HCT116 (cell line): ENCODE results near the gene CELF2. TPM values are rescaled to one million over a fixed set of nuclear protein-coding genes. Genes with fewer than 3 reads are reported as not detected.
A peak's percentile ranks its signal among the peaks of the same experiment; 100 is the strongest.

Source experiments
- ATAC-seq: fragments of 200-7000 bp; cut with Tn5 transposase; 2 replicates; pipeline ENCODE4 v1.9.1; 2020; ENCODE audit warnings: mild to moderate bottlenecking, moderate library complexity
- BruUV-seq: library from RNA; stranded (reverse); fragments of 400-500 nt; replicated peaks from 2 replicates; lab custom pipeline; 2021; lab: Mats Ljungman, UMichigan
- CTCF ChIA-PET: fragments of 300-600 bp; sonication (Branson Sonifier 250); formaldehyde crosslinking; loops from one replicate; lab custom pipeline; 2021; ENCODE audit warnings: antibody characterized with exemption; lab: Charles Lee
- POLR2A ChIA-PET: fragments of 300-600, 350-600 bp; sonication (Branson Sonifier 250); formaldehyde crosslinking; loops from one replicate; lab custom pipeline; 2021; ENCODE audit warnings: antibody characterized with exemption; lab: Charles Lee
- RAD21 ChIA-PET, 2 experiments: fragments of 300-600 bp; sonication (Branson Sonifier 250); formaldehyde crosslinking; loops; one replicate each; lab custom pipeline; 2023; ENCODE audit warnings: low total read pairs in 2 of 2; ENCODE audit not compliant: uncharacterized antibody in 2 of 2, unreplicated experiment in 2 of 2, low non-redundant PET in 1 of 2; lab: Charles Lee
- DNase-seq: peaks from one replicate; pipeline ENCODE4 v3.0.0-alpha.2; 2010; ENCODE audit warnings: low read depth, low spot score
- H2AFZ ChIP-seq: fragments of 200-600 bp; shearing (Covaris generic), sonication (generic); 2 replicates; pipeline ENCODE4 v1.6.1; 2017; ENCODE audit warnings: low read depth, mixed run types, mixed read lengths, antibody characterized with exemption, low read length; ENCODE audit not compliant: poor library complexity, severe bottlenecking
- H3K27ac ChIP-seq: 2 replicates; pipeline ENCODE4 v1.5.1; 2012; ENCODE audit warnings: low read depth, low read length
- H3K27me3 ChIP-seq: fragments of 200-600 bp; sonication (generic); 2 replicates; pipeline ENCODE4 v1.6.1; 2016; ENCODE audit warnings: mixed run types, low read length, mixed read lengths; ENCODE audit not compliant: insufficient read depth
- H3K36me3 ChIP-seq, 2 experiments: fragments of 200-500 bp in 1 of 2; fragments of 200-600 bp in 1 of 2; sonication (Bioruptor generic) in 1 of 2; sonication (generic) in 1 of 2; 2 replicates each; pipeline versions ENCODE4 v1.5.1 to v1.6.1; 2014 to 2016; ENCODE audit warnings: low read length in 2 of 2, inconsistent platforms in 1 of 2, mixed read lengths in 1 of 2, mixed run types in 1 of 2; ENCODE audit not compliant: insufficient read depth in 2 of 2, control insufficient read depth in 1 of 2
- H3K4me1 ChIP-seq, 2 experiments: fragments of 200-600 bp in 1 of 2; sonication (generic) in 1 of 2; 2 replicates each; pipeline versions ENCODE4 v1.5.1 to v1.6.1; 2012 to 2017; ENCODE audit warnings: low read length in 2 of 2, inconsistent platforms in 1 of 2, mild to moderate bottlenecking in 1 of 2, mixed read lengths in 1 of 2, mixed run types in 1 of 2, moderate library complexity in 1 of 2; ENCODE audit not compliant: insufficient read depth in 2 of 2, control insufficient read depth in 1 of 2
- H3K4me2 ChIP-seq: fragments of 200-600 bp; sonication (generic); 2 replicates; pipeline ENCODE4 v1.6.1; 2017; ENCODE audit warnings: mixed run types, low read length, mixed read lengths
- H3K4me3 ChIP-seq, 2 experiments: fragments of 200-600 bp in 1 of 2; sonication (generic) in 1 of 2; replicated peaks in 1 of 2; 2 replicates each; pipeline ENCODE4 v1.5.1; 2011 to 2016; ENCODE audit warnings: low read length in 2 of 2, control low read depth in 1 of 2, low read depth in 1 of 2, mild to moderate bottlenecking in 1 of 2, mixed read lengths in 1 of 2, mixed run types in 1 of 2
- H3K79me2 ChIP-seq: fragments of 200-600 bp; sonication (generic); 2 replicates; pipeline ENCODE4 v1.6.1; 2017; ENCODE audit warnings: mild to moderate bottlenecking, mixed run types, low read length, moderate library complexity, mixed read lengths; ENCODE audit not compliant: insufficient read depth
- H3K9ac ChIP-seq: fragments of 200-600 bp; sonication (generic); 2 replicates; pipeline ENCODE4 v1.6.1; 2016; ENCODE audit warnings: low read length, mixed read lengths
- H3K9me2 ChIP-seq: fragments of 200-600 bp; sonication (generic), shearing (Covaris generic); 2 replicates; pipeline ENCODE4 v1.6.1; 2017; ENCODE audit warnings: mixed run types, mild to moderate bottlenecking, moderate library complexity; ENCODE audit not compliant: insufficient read depth
- H3K9me3 ChIP-seq, 2 experiments: fragments of 200-500 bp in 1 of 2; fragments of 200-600 bp in 1 of 2; sonication (Bioruptor generic) in 1 of 2; sonication (generic) in 1 of 2; 2 replicates each; pipeline ENCODE4 v1.6.1; 2014 to 2017; ENCODE audit warnings: low read length in 2 of 2, mixed read lengths in 2 of 2, inconsistent platforms in 1 of 2, low read depth in 1 of 2, mild to moderate bottlenecking in 1 of 2, mixed run types in 1 of 2, moderate library complexity in 1 of 2; ENCODE audit not compliant: control insufficient read depth in 1 of 2, insufficient read depth in 1 of 2
- H4K20me1 ChIP-seq: fragments of 200-600 bp; sonication (generic), shearing (Covaris generic); 2 replicates; pipeline ENCODE4 v1.6.1; 2017; ENCODE audit warnings: mixed run types, mild to moderate bottlenecking, moderate library complexity; ENCODE audit not compliant: insufficient read depth
- EGR1 ChIP-seq: IDR thresholded peaks from 2 replicates; pipeline ENCODE4 v1.6.1; 2012; ENCODE audit warnings: low read depth
- JUND ChIP-seq: IDR thresholded peaks from 2 replicates; pipeline ENCODE4 v1.6.1; 2012
- SRF ChIP-seq: IDR thresholded peaks from 2 replicates; pipeline ENCODE4 v1.6.1; 2012; ENCODE audit warnings: low read depth
- ZFX ChIP-seq: fragments of 450-650 bp; IDR thresholded peaks from 2 replicates; pipeline ENCODE4 v1.6.1; 2017
- intact Hi-C: fragments of 100-400 bp; cut with micrococcal nuclease; formaldehyde crosslinking; loops from 2 replicates; pipeline ENCODE4 v1.10.0; 2022
- total RNA-seq: library from RNA; stranded (reverse); gene quantifications from one replicate; pipeline ENCODE4 v1.2.1, GENCODE V29; 2021; ENCODE audit not compliant: unreplicated experiment
- TF ChIP-seq, protein P1 (sequence below), 3 experiments: fragments of 200-600 bp in 1 of 3; sonication (generic) in 1 of 3; IDR thresholded peaks in 2 of 3; conservative IDR thresholded peaks in 1 of 3; 2 replicates each; pipeline ENCODE4 v1.5.1; 2012 to 2017; ENCODE audit warnings: low read depth in 2 of 3, low read length in 2 of 3, antibody characterized with exemption in 1 of 3, borderline replicate concordance in 1 of 3, control low read depth in 1 of 3, mild to moderate bottlenecking in 1 of 3, mixed read lengths in 1 of 3, mixed run types in 1 of 3, moderate library complexity in 1 of 3; ENCODE audit not compliant: insufficient read depth in 1 of 3

Gene CELF2
- total RNA-seq, 1 experiment from 2014 or later: 0.66 TPM

DNA sequence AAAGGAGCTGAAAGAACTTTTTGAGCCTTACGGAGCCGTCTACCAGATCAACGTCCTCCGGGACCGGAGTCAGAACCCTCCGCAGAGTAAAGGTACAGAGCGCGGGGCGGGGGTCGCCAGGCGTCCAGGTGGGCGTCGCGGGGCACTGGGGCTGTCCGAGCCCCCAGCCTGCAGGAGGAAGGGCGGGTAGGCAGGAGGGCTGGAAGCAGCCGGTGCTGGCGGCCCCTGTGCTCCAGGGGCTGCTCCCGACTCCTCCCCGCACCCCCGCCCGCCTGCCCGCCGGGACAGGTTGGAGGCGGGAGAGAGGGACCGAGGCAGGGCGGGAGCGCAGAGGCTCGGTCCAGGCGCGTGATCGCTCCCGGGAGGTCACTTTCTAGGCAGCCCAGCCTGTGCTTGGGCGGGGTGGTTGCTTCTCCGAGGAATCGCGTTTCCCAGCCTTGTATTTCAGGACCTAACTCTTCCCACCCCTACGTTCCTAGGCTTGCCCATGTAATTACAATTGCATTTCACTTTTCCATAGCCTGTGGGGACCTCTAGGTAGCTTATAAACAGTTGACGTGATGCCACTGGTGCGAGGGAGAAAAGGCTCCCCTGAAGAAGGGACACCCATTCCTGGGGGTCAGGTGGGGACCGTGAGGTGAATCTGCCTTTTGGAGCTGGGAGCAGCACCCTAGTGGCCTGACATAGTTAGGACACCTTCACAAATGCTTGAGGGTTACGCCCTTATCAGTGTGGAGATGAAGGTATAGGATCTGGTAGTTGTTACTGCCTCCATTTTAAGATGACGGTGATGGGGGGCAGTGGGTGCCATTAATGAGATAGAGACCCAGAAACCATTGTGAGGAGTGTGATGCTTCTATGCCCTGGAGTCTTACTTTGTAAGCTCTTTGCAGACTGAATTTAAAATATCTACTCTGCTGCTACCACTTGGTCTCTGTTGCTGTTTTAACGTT is 148.2 kb downstream of the CELF2 start:
- Histone ChIP-seq H3K9ac (no peak overlapping the region), H3K79me2 (no peaks in the 10 kb centered on the region), H3K9me2 (no peaks in the 10 kb centered on the region), H3K27me3 (no peaks in the 10 kb centered on the region), H3K4me2 (no peak overlapping the region), H4K20me1 (no peaks in the 10 kb centered on the region), H3K4me1 (no peaks in the 10 kb centered on the region), H3K4me3 (no peak overlapping the region)
- DNase-seq: no peak
- intact Hi-C loops: no loop called here
- ATAC-seq: peak; percentile 50
- ChIA-PET RAD21 (no interaction called here), POLR2A (no interaction called here)
- BruUV-seq: no TSS peak
- no peak for TF ChIP-seq EGR1
- TF ChIP-seq, protein P1, sequence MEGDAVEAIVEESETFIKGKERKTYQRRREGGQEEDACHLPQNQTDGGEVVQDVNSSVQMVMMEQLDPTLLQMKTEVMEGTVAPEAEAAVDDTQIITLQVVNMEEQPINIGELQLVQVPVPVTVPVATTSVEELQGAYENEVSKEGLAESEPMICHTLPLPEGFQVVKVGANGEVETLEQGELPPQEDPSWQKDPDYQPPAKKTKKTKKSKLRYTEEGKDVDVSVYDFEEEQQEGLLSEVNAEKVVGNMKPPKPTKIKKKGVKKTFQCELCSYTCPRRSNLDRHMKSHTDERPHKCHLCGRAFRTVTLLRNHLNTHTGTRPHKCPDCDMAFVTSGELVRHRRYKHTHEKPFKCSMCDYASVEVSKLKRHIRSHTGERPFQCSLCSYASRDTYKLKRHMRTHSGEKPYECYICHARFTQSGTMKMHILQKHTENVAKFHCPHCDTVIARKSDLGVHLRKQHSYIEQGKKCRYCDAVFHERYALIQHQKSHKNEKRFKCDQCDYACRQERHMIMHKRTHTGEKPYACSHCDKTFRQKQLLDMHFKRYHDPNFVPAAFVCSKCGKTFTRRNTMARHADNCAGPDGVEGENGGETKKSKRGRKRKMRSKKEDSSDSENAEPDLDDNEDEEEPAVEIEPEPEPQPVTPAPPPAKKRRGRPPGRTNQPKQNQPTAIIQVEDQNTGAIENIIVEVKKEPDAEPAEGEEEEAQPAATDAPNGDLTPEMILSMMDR (IDR thresholded peaks at IDR 0.05 in 2 of 3, conservative IDR thresholded peaks at IDR 0.05 in 1 of 3; ENCODE audit: borderline replicate concordance in 1 of 3, insufficient read depth in 1 of 3, low read depth in 2 of 3, low read length in 2 of 3): peak in 2 of 3 experiments; percentile 21 to 34; a peak in 2 of 6 replicates
- TF ChIP-seq, all 23 proteins: peak for 1
- H3K36me3 ChIP-seq: no peaks in the 10 kb centered on the region
- CTCF ChIA-PET: no interaction called here
- no peak overlapping the region for H3K27ac ChIP-seq
- no peaks in the 10 kb centered on the region for H3K9me3 ChIP-seq
- H2AFZ ChIP-seq: no peak overlapping the region

DNA sequence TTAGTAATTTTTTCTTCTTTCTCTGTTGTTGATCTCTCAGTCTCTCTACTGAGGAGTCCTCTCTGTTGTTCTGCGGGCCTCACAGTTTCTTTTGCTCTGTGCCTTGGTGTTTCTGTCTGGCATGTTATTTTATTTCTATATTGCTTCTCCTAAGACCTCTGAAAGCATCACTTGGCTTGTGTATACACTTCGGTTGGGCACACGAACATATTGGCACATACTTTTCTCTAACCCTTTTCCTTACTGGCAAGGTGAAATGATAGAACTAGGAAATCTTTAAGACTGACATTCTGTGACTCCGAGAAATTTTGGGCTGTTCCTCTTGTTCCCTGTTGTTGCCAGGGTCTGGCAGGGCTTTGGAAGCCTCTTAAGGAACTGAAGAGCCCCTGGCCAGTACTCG is 148.9 kb downstream of the CELF2 start:
- no peaks in the 10 kb centered on the region for H3K79me2 ChIP-seq
- H2AFZ ChIP-seq: no peak overlapping the region
- no peak overlapping the region for H3K27ac ChIP-seq
- TF ChIP-seq JUND (no peak), SRF (no peak), EGR1 (no peak), ZFX (no peak)
- DNase-seq (no peak), ATAC-seq (no peak)
- no peaks in the 10 kb centered on the region for H3K4me1 ChIP-seq
- no peak overlapping the region for H3K9ac ChIP-seq
- H3K4me2 ChIP-seq: no peak overlapping the region
- no peaks in the 10 kb centered on the region for H3K9me3 ChIP-seq
- H3K9me2 ChIP-seq: no peaks in the 10 kb centered on the region
- ChIA-PET RAD21 (no interaction called here), POLR2A (no interaction called here), CTCF (no interaction called here)
- H3K27me3 ChIP-seq: peaks cover 4% of the 10 kb centered on the region; the same call in 1 of the 2 replicates
- no peaks in the 10 kb centered on the region for H3K36me3 ChIP-seq
- H4K20me1 ChIP-seq: no peaks in the 10 kb centered on the region
- intact Hi-C loops: no loop called here
- BruUV-seq: no TSS peak
- H3K4me3 ChIP-seq: no peak overlapping the region
